Keratinocyte (primary cell): ENCODE results near the gene LZTFL1.

Experiments
- CTCF ChIP-seq, 3 experiments: IDR thresholded peaks in 1 of 3; conservative IDR thresholded peaks in 1 of 3; optimal IDR thresholded peaks in 1 of 3; 2 replicates in 2 of 3; 3 replicates in 1 of 3; pipeline versions ENCODE3 to v1.5.1; 2011; ENCODE audit warnings: low read length in 3 of 3, mild to moderate bottlenecking in 3 of 3, moderate library complexity in 2 of 3, control low read depth in 1 of 3, inconsistent platforms in 1 of 3; ENCODE audit not compliant: insufficient read depth in 2 of 3; ENCODE audit errors: extremely low read depth in 1 of 3
- EZH2 ChIP-seq: IDR thresholded peaks from one replicate; pipeline ENCODE4 v1.6.1; 2012; ENCODE audit warnings: inconsistent platforms, mild to moderate bottlenecking, low read length, moderate library complexity

- TF ChIP-seq CTCF (optimal IDR thresholded peaks at IDR 0.05 in 1 of 3, IDR thresholded peaks at IDR 0.05 in 1 of 3, conservative IDR thresholded peaks at IDR 0.05 in 1 of 3; ENCODE audit: extremely low read depth in 1 of 3, insufficient read depth in 2 of 3, low read length in 3 of 3), result no peak
- TF ChIP-seq EZH2, result no peak
These were observed 27.6 kb downstream of the LZTFL1 start for GRCh38 chr3:45814322-45814721.
